ENCODE results near the gene AK4. TPM values are rescaled to one million over a fixed set of nuclear protein-coding genes. Genes with fewer than 3 reads are reported as not detected.

The AK4 gene
- total RNA-seq, 1 experiment from 2014 or later: 131 TPM

DNA sequence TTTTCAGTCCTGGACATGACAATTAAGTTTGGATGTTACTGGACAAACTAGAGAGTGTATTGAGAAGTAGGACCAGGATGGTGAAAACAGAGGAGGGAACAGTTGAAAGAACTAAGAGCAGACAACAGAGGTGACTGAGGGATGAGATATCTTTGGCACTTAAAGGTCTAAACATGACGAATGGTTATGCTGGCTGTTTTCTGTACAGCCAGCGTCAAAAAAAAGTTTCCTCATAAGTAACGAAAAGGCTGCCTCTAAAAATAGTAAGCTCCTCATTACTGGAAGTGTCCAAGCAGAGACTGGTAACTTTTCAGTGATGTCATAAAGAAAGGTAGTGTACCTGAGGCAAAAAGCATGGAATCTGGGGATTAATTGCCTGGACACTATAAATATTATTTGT, 35.2 kb upstream of the AK4 start:
- H3K9me3 ChIP-seq: no peaks in the 10 kb centered on the region
- no peak overlapping the region for H3K4me3 ChIP-seq (ENCODE audit: low read depth, low read length)
- H3K27me3 ChIP-seq (replicated peaks; ENCODE audit: control insufficient read depth, insufficient read depth, low read length): no peaks in the 10 kb centered on the region
- no peak overlapping the region for H3K4me3 Mint-ChIP-seq (ENCODE audit: unreplicated experiment)
- intact Hi-C loops (cut with micrococcal nuclease; ENCODE audit: unreplicated experiment): no loop called here
- no peaks in the 10 kb centered on the region for H3K36me3 ChIP-seq (ENCODE audit: control insufficient read depth, insufficient read depth, low read length)
- no TSS peak for BruUV-seq (replicated peaks)
- peaks cover 6% of the 10 kb centered on the region for H3K9me3 Mint-ChIP-seq (ENCODE audit: unreplicated experiment)
- H3K4me1 Mint-ChIP-seq (ENCODE audit: low read depth, unreplicated experiment): no peaks in the 10 kb centered on the region
- CTCF ChIA-PET: no interaction called here
- no peaks in the 10 kb centered on the region for H3K36me3 Mint-ChIP-seq (ENCODE audit: insufficient read depth, unreplicated experiment)
- DNase-seq: no peak
- no peaks in the 10 kb centered on the region for H3K27me3 Mint-ChIP-seq (ENCODE audit: insufficient read depth, unreplicated experiment)
- H3K27ac Mint-ChIP-seq (ENCODE audit: unreplicated experiment): no peak overlapping the region
- POLR2A ChIA-PET: no interaction called here
- no peaks in the 10 kb centered on the region for H3K4me1 ChIP-seq
- TF ChIP-seq CTCF (IDR thresholded peaks at IDR 0.05; ENCODE audit: insufficient read depth in 1 of 2, low read depth in 1 of 2, low read length in 1 of 2, severe bottlenecking in 1 of 2, unreplicated experiment in 1 of 2): no peak

DNA sequence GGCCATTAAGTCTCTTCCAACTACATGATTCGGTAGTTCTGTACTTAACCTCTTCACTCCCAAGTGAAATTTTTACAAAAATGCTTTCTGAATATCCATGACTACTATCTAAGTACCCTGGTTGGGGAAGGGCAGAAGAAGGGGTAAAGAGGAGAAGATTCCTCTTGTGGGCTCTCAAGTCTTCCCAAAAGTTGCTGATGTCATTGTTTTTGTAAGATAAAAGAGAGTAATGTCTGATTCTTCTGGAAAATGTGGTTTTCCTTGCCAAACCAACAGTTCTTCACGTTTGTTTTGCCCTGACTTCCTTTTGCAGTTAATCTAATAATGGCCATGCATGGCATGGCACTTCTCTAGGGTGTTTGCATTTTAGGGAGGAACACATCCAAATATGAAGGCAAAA, 34.7 kb upstream of the AK4 start:
- H3K36me3 Mint-ChIP-seq (ENCODE audit: insufficient read depth, unreplicated experiment): no peaks in the 10 kb centered on the region
- no peak overlapping the region for H3K4me3 Mint-ChIP-seq (ENCODE audit: unreplicated experiment)
- Histone ChIP-seq H3K36me3 (ENCODE audit: control insufficient read depth, insufficient read depth, low read length) (no peaks in the 10 kb centered on the region), H3K4me1 (no peaks in the 10 kb centered on the region), H3K4me3 (ENCODE audit: low read depth, low read length) (no peak overlapping the region), H3K27me3 (replicated peaks; ENCODE audit: control insufficient read depth, insufficient read depth, low read length) (no peaks in the 10 kb centered on the region), H3K9me3 (no peaks in the 10 kb centered on the region)
- no peaks in the 10 kb centered on the region for H3K27me3 Mint-ChIP-seq (ENCODE audit: insufficient read depth, unreplicated experiment)
- no peak for DNase-seq
- ChIA-PET POLR2A (no interaction called here), CTCF (no interaction called here)
- BruUV-seq (replicated peaks): no TSS peak
- no peak overlapping the region for H3K27ac Mint-ChIP-seq (ENCODE audit: unreplicated experiment)
- no peak for TF ChIP-seq CTCF (IDR thresholded peaks at IDR 0.05; ENCODE audit: insufficient read depth in 1 of 2, low read depth in 1 of 2, low read length in 1 of 2, severe bottlenecking in 1 of 2, unreplicated experiment in 1 of 2)
- intact Hi-C loops (cut with micrococcal nuclease; ENCODE audit: unreplicated experiment): no loop called here
- peaks cover 6% of the 10 kb centered on the region for H3K9me3 Mint-ChIP-seq (ENCODE audit: unreplicated experiment)
- no peaks in the 10 kb centered on the region for H3K4me1 Mint-ChIP-seq (ENCODE audit: low read depth, unreplicated experiment)

GRCh38 chr1:65114322-65114721, 33.7 kb upstream of the AK4 start:
- no peak for DNase-seq
- Mint-ChIP-seq H3K36me3 (ENCODE audit: insufficient read depth, unreplicated experiment) (no peaks in the 10 kb centered on the region), H3K4me1 (ENCODE audit: low read depth, unreplicated experiment) (no peaks in the 10 kb centered on the region), H3K27ac (ENCODE audit: unreplicated experiment) (no peak overlapping the region), H3K27me3 (ENCODE audit: insufficient read depth, unreplicated experiment) (no peaks in the 10 kb centered on the region), H3K4me3 (ENCODE audit: unreplicated experiment) (no peak overlapping the region), H3K9me3 (ENCODE audit: unreplicated experiment) (peaks cover 6% of the 10 kb centered on the region)
- BruUV-seq (replicated peaks): no TSS peak
- TF ChIP-seq CTCF (IDR thresholded peaks at IDR 0.05; ENCODE audit: insufficient read depth in 1 of 2, low read depth in 1 of 2, low read length in 1 of 2, severe bottlenecking in 1 of 2, unreplicated experiment in 1 of 2): no peak
- Histone ChIP-seq H3K4me3 (ENCODE audit: low read depth, low read length) (no peak overlapping the region), H3K27me3 (replicated peaks; ENCODE audit: control insufficient read depth, insufficient read depth, low read length) (no peaks in the 10 kb centered on the region), H3K4me1 (no peaks in the 10 kb centered on the region), H3K36me3 (ENCODE audit: control insufficient read depth, insufficient read depth, low read length) (no peaks in the 10 kb centered on the region), H3K9me3 (no peaks in the 10 kb centered on the region)
- CTCF ChIA-PET: no interaction called here
- intact Hi-C loops (cut with micrococcal nuclease; ENCODE audit: unreplicated experiment): no loop called here
- POLR2A ChIA-PET: no interaction called here
